Common myeloid progenitor, CD34-positive (primary cell): Measurements from ENCODE around the gene FAM185A.

Source experiments
- CTCF ChIA-PET: fragments of 350-600 bp; sonication (Branson Sonifier 250); formaldehyde crosslinking; loops from one replicate; lab custom pipeline; 2021; ENCODE audit warnings: antibody characterized with exemption; lab: Charles Lee
- POLR2A ChIA-PET: fragments of 350-600 bp; sonication (Branson Sonifier 250); formaldehyde crosslinking; loops from one replicate; lab custom pipeline; 2021; ENCODE audit warnings: antibody characterized with exemption; lab: Charles Lee
- DNase-seq, 3 donors: peaks; one replicate each; pipeline versions ENCODE4 v3.0.0 to v3.0.0-alpha.2; 2013
- H3K27ac ChIP-seq, 2 experiments: 1 replicate in 1 of 2; 2 replicates in 1 of 2; pipeline ENCODE4 v1.7.0; 2013; ENCODE audit warnings: inconsistent platforms in 2 of 2, low read length in 2 of 2, mild to moderate bottlenecking in 2 of 2, low read depth in 1 of 2, moderate library complexity in 1 of 2; ENCODE audit not compliant: severe bottlenecking in 2 of 2, insufficient read depth in 1 of 2, poor library complexity in 1 of 2
- H3K27me3 ChIP-seq, 5 experiments: replicated peaks in 2 of 5; 1 replicate in 3 of 5; 2 replicates in 2 of 5; pipeline versions ENCODE4 v1.6.1 to v1.7.0; 2013; ENCODE audit warnings: low read length in 4 of 5, mild to moderate bottlenecking in 2 of 5, moderate library complexity in 2 of 5, inconsistent platforms in 1 of 5; ENCODE audit not compliant: insufficient read depth in 5 of 5, control insufficient read depth in 4 of 5
- H3K36me3 ChIP-seq, 4 experiments: 1 replicate in 2 of 4; 2 replicates in 2 of 4; pipeline versions ENCODE4 v1.6.1 to v1.7.0; 2013; ENCODE audit warnings: low read length in 3 of 4, control low read depth in 1 of 4, mild to moderate bottlenecking in 1 of 4; ENCODE audit not compliant: control insufficient read depth in 4 of 4, insufficient read depth in 4 of 4
- H3K4me1 ChIP-seq, 4 experiments: 1 replicate in 3 of 4; 2 replicates in 1 of 4; pipeline versions ENCODE4 v1.6.1 to v1.7.1; 2013; ENCODE audit warnings: low read length in 3 of 4, mild to moderate bottlenecking in 3 of 4, control low read depth in 1 of 4, inconsistent platforms in 1 of 4, moderate library complexity in 1 of 4; ENCODE audit not compliant: control insufficient read depth in 4 of 4, insufficient read depth in 4 of 4; ENCODE audit errors: control extremely low read depth in 1 of 4
- H3K4me3 ChIP-seq, 7 experiments: 1 replicate in 4 of 7; 2 replicates in 3 of 7; pipeline versions ENCODE4 v1.5.1 to v1.7.0; 2013; ENCODE audit warnings: mild to moderate bottlenecking in 7 of 7, low read length in 6 of 7, moderate library complexity in 6 of 7, inconsistent platforms in 2 of 7, low read depth in 2 of 7, control low read depth in 1 of 7; ENCODE audit not compliant: insufficient read depth in 4 of 7, control insufficient read depth in 1 of 7; ENCODE audit errors: extremely low read depth in 1 of 7
- H3K9me3 ChIP-seq, 5 experiments: 1 replicate in 4 of 5; 2 replicates in 1 of 5; pipeline versions ENCODE4 v1.6.1 to v1.7.1; 2013; ENCODE audit warnings: low read length in 4 of 5, mild to moderate bottlenecking in 2 of 5, inconsistent platforms in 1 of 5, low read depth in 1 of 5, moderate library complexity in 1 of 5; ENCODE audit not compliant: control insufficient read depth in 4 of 5, insufficient read depth in 2 of 5; ENCODE audit errors: control extremely low read depth in 1 of 5

The FAM185A gene

GRCh38 chr7:102856036-102856435, 107.2 kb downstream of the FAM185A start:
- no peaks in the 10 kb centered on the region for H3K27me3 ChIP-seq
- POLR2A ChIA-PET: no interaction called here
- H3K36me3 ChIP-seq: no peaks in the 10 kb centered on the region
- H3K9me3 ChIP-seq: peaks cover 0 to 5% (median 0%) of the 10 kb centered on the region in 5 experiments
- no peaks in the 10 kb centered on the region for H3K4me1 ChIP-seq
- H3K4me3 ChIP-seq: no peak overlapping the region
- DNase-seq: no peak
- CTCF ChIA-PET: no interaction called here
- no peak overlapping the region for H3K27ac ChIP-seq
